SK-N-MC (cell line): Measurements from ENCODE around the gene TMEM245.

Experiments
- DNase-seq: peaks from one replicate; pipeline ENCODE4 v3.0.0-alpha.2; 2011; ENCODE audit warnings: low read depth, low spot score
- H3K27ac ChIP-seq: fragments of 200-600 bp; sonication (generic); 2 replicates; pipeline ENCODE4 v1.5.1; 2016; ENCODE audit warnings: mixed run types
- H3K36me3 ChIP-seq: fragments of 200-600 bp; sonication (generic); 2 replicates; pipeline ENCODE4 v1.6.1; 2017; ENCODE audit warnings: antibody characterized with exemption, low read length, mixed read lengths; ENCODE audit not compliant: insufficient read depth
- H3K4me3 ChIP-seq: fragments of 200-600 bp; sonication (generic); 2 replicates; pipeline ENCODE4 v1.5.1; 2016
- H3K9ac ChIP-seq: fragments of 200-600 bp; sonication (generic); 2 replicates; pipeline ENCODE4 v1.8.0; 2017; ENCODE audit warnings: mixed run types, mixed read lengths; ENCODE audit not compliant: insufficient read length
- H3K9me3 ChIP-seq: fragments of 200-600 bp; sonication (generic); 2 replicates; pipeline ENCODE4 v1.6.1; 2017; ENCODE audit warnings: low read depth, mild to moderate bottlenecking, antibody characterized with exemption, low read length, moderate library complexity, mixed read lengths
- EZH2 ChIP-seq: fragments of 200-600 bp; sonication (generic); IDR thresholded peaks from one replicate; pipeline ENCODE4 v1.6.1; 2017; ENCODE audit warnings: antibody characterized with exemption
- FOXP2 ChIP-seq: optimal IDR thresholded peaks from 2 replicates; pipeline ENCODE3; 2011; ENCODE audit warnings: mild to moderate bottlenecking, moderate library complexity; ENCODE audit not compliant: insufficient read depth; ENCODE audit errors: extremely low read length, control extremely low read depth
- POLR2AphosphoS5 ChIP-seq: IDR thresholded peaks from 2 replicates; pipeline ENCODE4 v1.6.1; 2012; ENCODE audit warnings: mild to moderate bottlenecking, low read depth, low read length, borderline replicate concordance

The TMEM245 gene

GRCh38 chr9:109161471-109161870 is 41.7 kb upstream of the TMEM245 start:
- Histone ChIP-seq H3K9me3 (no peaks in the 10 kb centered on the region), H3K4me3 (no peak overlapping the region), H3K36me3 (no peaks in the 10 kb centered on the region), H3K27ac (no peak overlapping the region), H3K9ac (no peak overlapping the region)
- no peak for DNase-seq
- TF ChIP-seq FOXP2: no peak
- TF ChIP-seq POLR2AphosphoS5: no peak
- no peak for TF ChIP-seq EZH2

DNA sequence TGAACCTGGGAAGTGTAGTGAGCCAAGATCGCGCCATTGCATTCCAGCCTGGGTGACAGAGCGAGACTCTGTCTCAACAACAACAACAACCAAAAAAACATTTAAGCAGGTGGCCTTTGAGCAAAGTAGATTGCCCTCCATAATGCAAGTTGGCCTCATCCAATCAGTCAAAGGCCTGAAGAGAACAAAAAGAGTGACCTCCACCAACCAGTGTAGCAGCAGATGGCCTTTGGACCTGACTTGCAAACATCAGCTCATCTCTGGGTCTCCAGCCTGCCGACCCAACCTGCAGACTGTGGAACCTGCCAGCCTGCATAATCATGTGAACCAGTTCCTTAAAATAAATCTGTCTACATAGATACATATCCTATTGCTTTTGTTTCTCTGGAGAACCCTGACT is 39.8 kb upstream of the TMEM245 start:
- no peak for TF ChIP-seq EZH2
- no peak for TF ChIP-seq FOXP2
- no peaks in the 10 kb centered on the region for H3K36me3 ChIP-seq
- no peak for DNase-seq
- no peaks in the 10 kb centered on the region for H3K9me3 ChIP-seq
- no peak overlapping the region for H3K27ac ChIP-seq
- no peak overlapping the region for H3K4me3 ChIP-seq
- H3K9ac ChIP-seq: no peak overlapping the region

GRCh38 chr9:109158651-109159050 is 38.9 kb upstream of the TMEM245 start:
- Histone ChIP-seq H3K9me3 (no peaks in the 10 kb centered on the region), H3K27ac (no peak overlapping the region), H3K9ac (no peak overlapping the region), H3K4me3 (no peak overlapping the region), H3K36me3 (no peaks in the 10 kb centered on the region)
- TF ChIP-seq EZH2 (no peak), FOXP2 (no peak), POLR2AphosphoS5 (no peak)
- DNase-seq: no peak

GRCh38 chr9:109156708-109157107 is 37.0 kb upstream of the TMEM245 start:
- H3K9ac ChIP-seq: no peak overlapping the region
- H3K27ac ChIP-seq: no peak overlapping the region
- H3K36me3 ChIP-seq: no peaks in the 10 kb centered on the region
- TF ChIP-seq FOXP2 (no peak), POLR2AphosphoS5 (no peak), EZH2 (no peak)
- no peak overlapping the region for H3K4me3 ChIP-seq
- no peaks in the 10 kb centered on the region for H3K9me3 ChIP-seq
- no peak for DNase-seq

GRCh38 chr9:109150925-109151545 is 31.3 kb upstream of the TMEM245 start:
- TF ChIP-seq EZH2 (no peak), FOXP2 (no peak), POLR2AphosphoS5 (no peak)
- no peak for DNase-seq
- no peak overlapping the region for H3K27ac ChIP-seq

GRCh38 chr9:109149722-109150121 is 30.0 kb upstream of the TMEM245 start:
- TF ChIP-seq FOXP2 (no peak), POLR2AphosphoS5 (no peak), EZH2 (no peak)
- H3K36me3 ChIP-seq: no peaks in the 10 kb centered on the region
- H3K9ac ChIP-seq: no peak overlapping the region
- no peaks in the 10 kb centered on the region for H3K9me3 ChIP-seq
- H3K4me3 ChIP-seq: no peak overlapping the region
- no peak overlapping the region for H3K27ac ChIP-seq
- no peak for DNase-seq

More at GRCh38 chr9:109150925-109151545, 31.3 kb upstream of the TMEM245 start:
- no peaks in the 10 kb centered on the region for H3K36me3 ChIP-seq
- no peaks in the 10 kb centered on the region for H3K9me3 ChIP-seq
- H3K9ac ChIP-seq: no peak overlapping the region
- H3K4me3 ChIP-seq: no peak overlapping the region

DNA sequence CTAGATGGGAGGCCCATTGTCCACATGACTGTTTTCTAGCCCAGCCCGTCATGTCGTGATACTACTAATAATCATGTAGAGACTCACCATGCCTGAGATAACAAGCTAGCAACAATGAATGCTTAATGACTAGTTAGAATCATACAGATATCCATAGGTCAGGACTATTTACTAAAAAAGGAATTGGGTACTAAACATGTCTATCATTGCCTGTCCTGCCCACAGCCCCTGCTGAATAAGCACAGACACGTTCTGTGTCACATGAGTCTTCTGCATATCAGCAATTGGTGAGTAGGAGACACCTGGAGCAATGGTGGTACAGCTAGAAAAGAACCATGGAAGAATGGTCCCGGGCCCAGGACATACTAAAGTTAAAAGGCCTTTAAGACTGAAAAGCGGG is 29.3 kb upstream of the TMEM245 start:
- TF ChIP-seq EZH2: no peak
- no peak for TF ChIP-seq POLR2AphosphoS5
- TF ChIP-seq FOXP2: no peak
- DNase-seq: no peak
- H3K4me3 ChIP-seq: no peak overlapping the region

DNA sequence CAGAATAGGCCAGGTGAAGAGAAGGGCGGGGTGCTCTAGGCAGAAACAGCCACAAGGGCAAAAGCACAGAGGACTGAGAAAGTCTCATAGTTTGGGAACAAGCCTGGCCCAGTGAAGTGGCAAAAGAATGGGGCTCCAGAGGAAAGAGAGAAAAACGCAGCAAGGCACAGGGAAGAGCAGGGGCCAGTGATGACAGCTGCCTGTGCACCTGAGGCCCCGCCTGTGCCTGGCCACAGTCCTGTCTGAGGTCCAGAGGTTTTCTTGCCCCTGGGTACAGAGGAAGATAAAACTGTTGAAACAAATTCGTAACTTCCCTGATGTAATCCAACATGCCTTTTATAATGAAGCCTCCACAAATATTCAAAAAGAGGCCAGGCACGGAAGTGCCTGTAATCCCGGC is 25.3 kb upstream of the TMEM245 start:
- H3K4me3 ChIP-seq: no peak overlapping the region
- no peak overlapping the region for H3K9ac ChIP-seq
- no peaks in the 10 kb centered on the region for H3K36me3 ChIP-seq
- no peak for TF ChIP-seq FOXP2
- no peak for TF ChIP-seq POLR2AphosphoS5
- TF ChIP-seq EZH2: no peak
- H3K9me3 ChIP-seq: no peaks in the 10 kb centered on the region
- DNase-seq: no peak
- H3K27ac ChIP-seq: no peak overlapping the region

More for the DNA sequence above, 29.3 kb upstream of the TMEM245 start:
- Histone ChIP-seq H3K9me3 (no peaks in the 10 kb centered on the region), H3K9ac (no peak overlapping the region), H3K36me3 (no peaks in the 10 kb centered on the region), H3K27ac (no peak overlapping the region)

DNA sequence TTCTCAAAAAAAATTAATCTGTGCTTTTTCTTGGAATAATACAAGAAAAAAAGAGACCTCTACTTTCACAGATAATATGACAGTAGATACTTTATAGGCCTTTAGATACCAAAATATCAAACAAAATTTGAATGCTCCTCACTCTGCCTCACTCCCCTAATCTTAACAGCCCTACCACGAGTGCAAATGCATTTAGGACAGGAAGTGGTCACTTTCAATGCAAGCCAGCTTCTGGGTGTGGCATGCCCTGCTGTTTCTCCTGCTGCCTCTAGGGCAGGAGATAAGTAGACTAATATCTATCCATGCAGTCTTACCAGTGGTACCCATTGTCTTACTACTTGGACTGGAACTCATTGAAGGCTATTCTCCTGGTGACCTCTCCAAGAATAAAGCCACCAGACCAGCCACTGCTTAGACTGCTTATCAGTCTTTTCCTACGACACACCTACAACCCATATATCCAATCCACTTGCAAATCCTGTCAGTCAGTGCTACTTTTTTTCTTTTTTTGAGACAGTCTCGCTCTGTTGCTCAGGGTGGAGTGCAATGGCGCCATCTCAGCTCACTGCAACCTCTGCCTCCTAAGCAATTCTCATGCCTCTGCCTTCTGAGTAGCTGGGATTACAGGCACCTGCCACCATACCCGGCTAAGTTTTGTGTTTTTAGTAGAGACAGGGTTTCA is 24.3 kb upstream of the TMEM245 start:
- H3K9ac ChIP-seq: no peak overlapping the region
- H3K27ac ChIP-seq: no peak overlapping the region
- H3K4me3 ChIP-seq: no peak overlapping the region
- no peak for TF ChIP-seq FOXP2
- H3K36me3 ChIP-seq: no peaks in the 10 kb centered on the region
- DNase-seq: no peak
- no peaks in the 10 kb centered on the region for H3K9me3 ChIP-seq
